ENCODE measurements around the gene LCE3E. TPM values are rescaled to one million over a fixed set of nuclear protein-coding genes. Genes with fewer than 3 reads are reported as not detected.

LCE3E gene, protein sequence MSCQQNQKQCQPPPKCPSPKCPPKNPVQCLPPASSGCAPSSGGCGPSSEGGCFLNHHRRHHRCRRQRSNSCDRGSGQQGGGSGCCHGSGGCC
- not detected for total RNA-seq

GRCh38 chr1:152566681-152567080 is at the start of gene LCE3E:
Gene LCE3E (minus strand): TSS chr1:152566780. CDS start chr1:152566208, 572 bp downstream.
- Histone ChIP-seq H3K9me3 (peaks cover 3 to 27% of the 10 kb centered on the region in 2 donors), H3K4me3 (no peak within 1 kb of the TSS), H3K27me3 (no peaks in the 10 kb centered on the region), H3K27ac (no peak within 1 kb of the TSS), H3K36me3 (no peaks in the 10 kb centered on the region), H3K4me1 (no peaks in the 10 kb centered on the region)
- no peak for DNase-seq (ENCODE audit: low spot score in 2 of 2)
- TF ChIP-seq POLR2AphosphoS5 (IDR thresholded peaks at IDR 0.05) (no peak), POLR2A (IDR thresholded peaks at IDR 0.05) (no peak)
- TF ChIP-seq, protein P1, sequence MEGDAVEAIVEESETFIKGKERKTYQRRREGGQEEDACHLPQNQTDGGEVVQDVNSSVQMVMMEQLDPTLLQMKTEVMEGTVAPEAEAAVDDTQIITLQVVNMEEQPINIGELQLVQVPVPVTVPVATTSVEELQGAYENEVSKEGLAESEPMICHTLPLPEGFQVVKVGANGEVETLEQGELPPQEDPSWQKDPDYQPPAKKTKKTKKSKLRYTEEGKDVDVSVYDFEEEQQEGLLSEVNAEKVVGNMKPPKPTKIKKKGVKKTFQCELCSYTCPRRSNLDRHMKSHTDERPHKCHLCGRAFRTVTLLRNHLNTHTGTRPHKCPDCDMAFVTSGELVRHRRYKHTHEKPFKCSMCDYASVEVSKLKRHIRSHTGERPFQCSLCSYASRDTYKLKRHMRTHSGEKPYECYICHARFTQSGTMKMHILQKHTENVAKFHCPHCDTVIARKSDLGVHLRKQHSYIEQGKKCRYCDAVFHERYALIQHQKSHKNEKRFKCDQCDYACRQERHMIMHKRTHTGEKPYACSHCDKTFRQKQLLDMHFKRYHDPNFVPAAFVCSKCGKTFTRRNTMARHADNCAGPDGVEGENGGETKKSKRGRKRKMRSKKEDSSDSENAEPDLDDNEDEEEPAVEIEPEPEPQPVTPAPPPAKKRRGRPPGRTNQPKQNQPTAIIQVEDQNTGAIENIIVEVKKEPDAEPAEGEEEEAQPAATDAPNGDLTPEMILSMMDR (IDR thresholded peaks at IDR 0.05): no peak
- intact Hi-C loops (cut with DNase I; ENCODE audit: low total_unique reads): no loop called here

- intact Hi-C loops (cut with DNase I; ENCODE audit: low total_unique reads): no loop called here
- Histone ChIP-seq H3K9me3 (peaks cover 2 to 10% of the 10 kb centered on the region in 2 donors), H3K27ac (no peak within 1 kb of the TSS)
Measured at GRCh38 chr1:152613511-152613910, 46.9 kb upstream of the LCE3E start, which contains the start of gene LCE3B. Gene LCE3B (plus strand): TSS chr1:152613811. CDS start chr1:152613811, 0 bp downstream.

DNA sequence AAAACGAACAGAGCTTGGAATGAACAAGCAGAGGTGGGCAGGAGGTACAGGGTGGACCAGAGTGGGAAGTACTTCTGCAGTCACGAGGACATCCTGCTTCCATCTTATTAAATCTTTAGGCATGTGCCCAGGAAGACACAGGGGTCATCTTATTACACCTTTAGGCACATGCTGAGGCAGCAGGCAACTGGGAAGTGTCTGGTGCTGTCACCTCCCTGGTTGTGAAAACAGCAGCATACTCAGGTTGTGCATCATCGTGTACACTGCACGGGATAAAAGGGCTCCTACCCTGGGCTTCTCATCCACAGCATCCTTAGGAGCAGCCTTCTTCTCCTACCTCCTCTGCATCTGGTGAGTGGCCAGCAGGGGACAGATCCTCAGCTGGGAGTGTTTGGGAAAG is 33.4 kb upstream of the LCE3E start, which contains the start of gene LCE3C:
TSS of gene LCE3C (plus strand) at position 301 of the 400 bp plus-strand sequence. CDS start 498 bp downstream, outside the sequence.
- H3K4me1 ChIP-seq: no peaks in the 10 kb centered on the region
- no peaks in the 10 kb centered on the region for H3K27me3 ChIP-seq
- no peak within 1 kb of the TSS for H3K27ac ChIP-seq
- TF ChIP-seq POLR2A (IDR thresholded peaks at IDR 0.05): no peak
- TF ChIP-seq, protein P1 (IDR thresholded peaks at IDR 0.05): no peak
- no peak for TF ChIP-seq POLR2AphosphoS5 (IDR thresholded peaks at IDR 0.05)
- H3K36me3 ChIP-seq: no peaks in the 10 kb centered on the region
- no peak for DNase-seq (ENCODE audit: low spot score in 2 of 2)
- H3K9me3 ChIP-seq: no peaks in the 10 kb centered on the region
- intact Hi-C loops (cut with DNase I; ENCODE audit: low total_unique reads): no loop called here
- no peak within 1 kb of the TSS for H3K4me3 ChIP-seq

More at GRCh38 chr1:152613511-152613910, 46.9 kb upstream of the LCE3E start, which contains the start of gene LCE3B:
- TF ChIP-seq POLR2AphosphoS5 (IDR thresholded peaks at IDR 0.05) (no peak), POLR2A (IDR thresholded peaks at IDR 0.05) (no peak)
- TF ChIP-seq, protein P1 (IDR thresholded peaks at IDR 0.05): no peak
- Histone ChIP-seq H3K36me3 (no peaks in the 10 kb centered on the region), H3K4me3 (no peak within 1 kb of the TSS), H3K4me1 (no peaks in the 10 kb centered on the region), H3K27me3 (no peaks in the 10 kb centered on the region)
- DNase-seq (ENCODE audit: low spot score in 2 of 2): no peak

DNA sequence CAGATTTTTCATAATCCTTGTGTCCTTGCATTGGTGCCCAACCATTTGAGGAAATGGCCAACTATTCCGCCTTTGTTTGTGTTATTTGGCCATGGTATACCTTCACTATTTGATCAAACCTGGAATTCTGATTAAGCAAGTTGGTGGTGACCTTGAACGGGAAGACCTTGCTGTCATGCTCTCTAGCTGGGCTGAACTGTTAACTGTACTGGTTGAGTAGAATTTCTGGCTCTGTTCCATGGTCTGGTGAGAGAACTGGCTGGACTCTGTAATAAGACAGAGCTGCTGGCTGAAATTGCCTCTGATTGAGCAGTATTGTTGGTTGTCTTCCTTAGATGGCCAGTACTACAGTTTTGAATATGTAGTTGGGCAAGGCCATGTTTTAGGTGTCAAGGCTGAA is 30.4 kb upstream of the LCE3E start:
- Histone ChIP-seq H3K27ac (no peak overlapping the region), H3K9me3 (no peaks in the 10 kb centered on the region), H3K4me1 (no peaks in the 10 kb centered on the region), H3K36me3 (no peaks in the 10 kb centered on the region), H3K4me3 (no peak overlapping the region), H3K27me3 (no peaks in the 10 kb centered on the region)
- TF ChIP-seq POLR2A (IDR thresholded peaks at IDR 0.05): no peak
- TF ChIP-seq, protein P1 (IDR thresholded peaks at IDR 0.05): no peak
- no peak for TF ChIP-seq POLR2AphosphoS5 (IDR thresholded peaks at IDR 0.05)
- no peak for DNase-seq (ENCODE audit: low spot score in 2 of 2)
- intact Hi-C loops (cut with DNase I; ENCODE audit: low total_unique reads): no loop called here

- H3K27ac ChIP-seq: no peak overlapping the region
- DNase-seq (ENCODE audit: low spot score in 2 of 2): no peak
- no peaks in the 10 kb centered on the region for H3K27me3 ChIP-seq
- no peaks in the 10 kb centered on the region for H3K36me3 ChIP-seq
- H3K4me1 ChIP-seq: no peaks in the 10 kb centered on the region
- TF ChIP-seq POLR2A (IDR thresholded peaks at IDR 0.05) (no peak), POLR2AphosphoS5 (IDR thresholded peaks at IDR 0.05) (no peak)
- TF ChIP-seq, protein P1 (IDR thresholded peaks at IDR 0.05): no peak
- intact Hi-C loops (cut with DNase I; ENCODE audit: low total_unique reads): loop anchor here (5.0 kb wide), 1 partner anchor 357 kb away; no protein-coding TSS in a partner anchor
- H3K4me3 ChIP-seq: no peak overlapping the region
- H3K9me3 ChIP-seq: no peaks in the 10 kb centered on the region
Measured at GRCh38 chr1:152585586-152585985, 19.0 kb upstream of the LCE3E start.

Measured in breast epithelium (tissue), 4 donors.